Gastrocnemius medialis (tissue), 4 donors: ENCODE measurements around the gene TYW1. TPM values are rescaled to one million over a fixed set of nuclear protein-coding genes. Genes with fewer than 3 reads are reported as not detected.

ENCODE experiments used
- ATAC-seq, 2 donors: fragments of 150-250 bp; one replicate each; pipeline ENCODE4 v1.9.1; 2016
- DNase-seq, 2 donors: peaks; one replicate each; pipeline ENCODE4 v3.0.0-alpha.2; 2019
- H3K27ac ChIP-seq, 4 donors: fragments of 200-600 bp; sonication (generic); 1 replicate in 1 of 4; 2 replicates in 3 of 4; pipeline ENCODE4 v1.5.1; 2016 to 2018; ENCODE audit warnings: mild to moderate bottlenecking in 2 of 4, moderate library complexity in 1 of 4
- H3K27me3 ChIP-seq, 3 donors: fragments of 200-600 bp; sonication (generic) in 2 of 3; 1 replicate in 1 of 3; 2 replicates in 2 of 3; pipeline versions ENCODE4 v1.5.1 to v1.6.0; 2016 to 2019; ENCODE audit warnings: mild to moderate bottlenecking in 1 of 3, moderate library complexity in 1 of 3
- H3K36me3 ChIP-seq, 2 donors: fragments of 200-600 bp; sonication (generic) in 1 of 2; one replicate each; pipeline ENCODE4 v1.5.1; 2017 to 2018
- H3K4me1 ChIP-seq, 2 donors: fragments of 200-600 bp; sonication (generic) in 1 of 2; one replicate each; pipeline ENCODE4 v1.5.1; 2016 to 2017; ENCODE audit warnings: mild to moderate bottlenecking in 2 of 2
- H3K4me3 ChIP-seq, 4 donors: fragments of 200-600 bp; sonication (generic) in 3 of 4; 1 replicate in 1 of 4; 2 replicates in 3 of 4; pipeline ENCODE4 v1.5.1; 2016 to 2019; ENCODE audit warnings: mild to moderate bottlenecking in 2 of 4
- H3K9me3 ChIP-seq, 3 donors: fragments of 200-600 bp; sonication (generic) in 2 of 3; 1 replicate in 1 of 3; 2 replicates in 2 of 3; pipeline ENCODE4 v1.5.1; 2016 to 2019
- POLR2A ChIP-seq, 2 donors: fragments of 450-650 bp; IDR thresholded peaks; one replicate each; pipeline ENCODE4 v1.6.1; 2017; ENCODE audit warnings: antibody characterized with exemption in 2 of 2, mild to moderate bottlenecking in 2 of 2, moderate library complexity in 2 of 2
- in situ Hi-C, 4 donors: fragments of 200-750 bp; cut with MboI; loops; one replicate each; pipeline versions ENCODE4 v1.15.0 to v1.8.0; 2017; ENCODE audit warnings: low sequenced_read_pairs in 4 of 4
- intact Hi-C: fragments of 100-400 bp; cut with DNase I; formaldehyde crosslinking; loops from one replicate; pipeline ENCODE4 v1.15.1; 2023; ENCODE audit warnings: low total_unique reads
- total RNA-seq, 4 donors: library from RNA; depleted of rRNA; stranded (reverse); fragments of >200 nt; gene quantifications; one replicate each; pipeline versions ENCODE4 v1.1.0 to v1.2.3, GENCODE V29; 2016
- TF ChIP-seq, protein P1 (sequence below), 5 experiments: fragments of 450-650 bp in 3 of 5; fragments of 200-600 bp in 2 of 5; sonication (generic) in 2 of 5; IDR thresholded peaks in 4 of 5; conservative IDR thresholded peaks in 1 of 5; 1 replicate in 4 of 5; 2 replicates in 1 of 5; pipeline ENCODE4 v1.5.1; 2016 to 2019; ENCODE audit warnings: antibody characterized with exemption in 5 of 5, mild to moderate bottlenecking in 3 of 5, moderate library complexity in 3 of 5

TYW1 gene
- total RNA-seq, 4 donors from 2014 or later, result 15.4 to 33.8 (median 19.7) TPM

DNA sequence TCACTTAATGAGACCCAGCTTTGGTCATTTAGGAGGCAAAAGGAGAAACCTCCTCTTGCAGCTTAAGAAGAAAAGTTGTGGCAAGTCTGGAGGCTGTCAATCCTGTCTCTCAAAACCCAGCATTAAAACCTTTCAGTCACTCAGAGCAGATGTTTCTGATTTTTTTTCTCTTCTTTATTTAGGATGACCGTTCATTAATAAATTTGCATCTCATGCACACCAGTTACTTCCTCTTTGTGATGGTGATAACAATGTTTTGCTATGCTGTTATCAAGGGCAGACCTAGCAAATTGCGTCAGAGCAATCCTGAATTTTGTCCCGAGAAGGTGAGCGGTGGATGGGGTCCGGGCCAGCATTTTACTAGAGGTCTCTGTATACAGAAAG, 43.6 kb upstream of the TYW1 start:
- DNase-seq (no peak), ATAC-seq (no peak)
- in situ Hi-C loops (no loop called here), intact Hi-C loops (no loop called here)
- H3K4me3 ChIP-seq, result no peak overlapping the region
- no peaks in the 10 kb centered on the region for H3K9me3 ChIP-seq
- no peak overlapping the region for H3K27ac ChIP-seq
- H3K4me1 ChIP-seq, result no peaks in the 10 kb centered on the region
- no peaks in the 10 kb centered on the region for H3K27me3 ChIP-seq
- H3K36me3 ChIP-seq, result peaks cover 0 to 79% of the 10 kb centered on the region in 2 donors
- TF ChIP-seq, protein P1, sequence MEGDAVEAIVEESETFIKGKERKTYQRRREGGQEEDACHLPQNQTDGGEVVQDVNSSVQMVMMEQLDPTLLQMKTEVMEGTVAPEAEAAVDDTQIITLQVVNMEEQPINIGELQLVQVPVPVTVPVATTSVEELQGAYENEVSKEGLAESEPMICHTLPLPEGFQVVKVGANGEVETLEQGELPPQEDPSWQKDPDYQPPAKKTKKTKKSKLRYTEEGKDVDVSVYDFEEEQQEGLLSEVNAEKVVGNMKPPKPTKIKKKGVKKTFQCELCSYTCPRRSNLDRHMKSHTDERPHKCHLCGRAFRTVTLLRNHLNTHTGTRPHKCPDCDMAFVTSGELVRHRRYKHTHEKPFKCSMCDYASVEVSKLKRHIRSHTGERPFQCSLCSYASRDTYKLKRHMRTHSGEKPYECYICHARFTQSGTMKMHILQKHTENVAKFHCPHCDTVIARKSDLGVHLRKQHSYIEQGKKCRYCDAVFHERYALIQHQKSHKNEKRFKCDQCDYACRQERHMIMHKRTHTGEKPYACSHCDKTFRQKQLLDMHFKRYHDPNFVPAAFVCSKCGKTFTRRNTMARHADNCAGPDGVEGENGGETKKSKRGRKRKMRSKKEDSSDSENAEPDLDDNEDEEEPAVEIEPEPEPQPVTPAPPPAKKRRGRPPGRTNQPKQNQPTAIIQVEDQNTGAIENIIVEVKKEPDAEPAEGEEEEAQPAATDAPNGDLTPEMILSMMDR (IDR thresholded peaks at IDR 0.05 in 4 of 5, conservative IDR thresholded peaks at IDR 0.05 in 1 of 5), result no peak
- no peak for TF ChIP-seq POLR2A (IDR thresholded peaks at IDR 0.05)

DNA sequence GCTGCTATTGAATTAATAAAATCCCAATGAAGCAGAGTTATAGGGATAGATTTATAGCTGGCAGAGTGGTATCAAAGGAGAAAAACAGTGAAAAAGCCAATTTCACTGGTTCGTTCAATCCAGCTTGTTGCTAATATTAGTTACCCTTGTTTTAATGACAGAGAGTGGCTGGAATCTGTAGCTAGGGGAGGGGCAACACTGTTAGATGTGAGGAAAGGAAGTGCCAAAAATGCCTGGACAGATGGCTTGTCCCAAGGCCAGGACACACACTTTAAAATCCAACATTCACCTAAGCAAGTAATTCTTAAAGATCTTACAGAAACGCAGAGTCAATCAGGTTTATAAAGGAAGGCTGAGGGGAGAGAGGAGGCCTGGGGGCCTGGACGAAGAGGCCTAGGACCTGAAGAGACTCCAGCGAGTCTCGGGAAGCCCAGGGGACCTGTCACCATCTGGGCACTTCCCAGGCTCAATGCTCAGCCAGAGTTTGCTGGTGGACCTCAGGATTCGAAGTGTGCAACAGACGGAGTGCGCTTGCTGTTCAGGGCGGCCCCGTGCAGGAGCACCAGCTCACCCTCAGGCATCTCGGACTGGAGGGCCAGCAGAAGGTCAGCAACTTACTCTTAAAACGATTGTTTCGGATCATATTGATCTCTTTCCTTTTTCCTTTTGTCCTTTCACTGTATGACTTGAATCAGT, 38.9 kb upstream of the TYW1 start:
- no peaks in the 10 kb centered on the region for H3K4me1 ChIP-seq
- in situ Hi-C loops, result no loop called here
- H3K27me3 ChIP-seq, result no peaks in the 10 kb centered on the region
- DNase-seq (no peak), ATAC-seq (no peak)
- peaks cover 0 to 60% of the 10 kb centered on the region in 2 donors for H3K36me3 ChIP-seq
- H3K4me3 ChIP-seq, result no peak overlapping the region
- H3K27ac ChIP-seq, result no peak overlapping the region
- intact Hi-C loops, result no loop called here
- H3K9me3 ChIP-seq, result no peaks in the 10 kb centered on the region
- no peak for TF ChIP-seq POLR2A (IDR thresholded peaks at IDR 0.05)
- TF ChIP-seq, protein P1 (IDR thresholded peaks at IDR 0.05 in 4 of 5, conservative IDR thresholded peaks at IDR 0.05 in 1 of 5), result no peak

DNA sequence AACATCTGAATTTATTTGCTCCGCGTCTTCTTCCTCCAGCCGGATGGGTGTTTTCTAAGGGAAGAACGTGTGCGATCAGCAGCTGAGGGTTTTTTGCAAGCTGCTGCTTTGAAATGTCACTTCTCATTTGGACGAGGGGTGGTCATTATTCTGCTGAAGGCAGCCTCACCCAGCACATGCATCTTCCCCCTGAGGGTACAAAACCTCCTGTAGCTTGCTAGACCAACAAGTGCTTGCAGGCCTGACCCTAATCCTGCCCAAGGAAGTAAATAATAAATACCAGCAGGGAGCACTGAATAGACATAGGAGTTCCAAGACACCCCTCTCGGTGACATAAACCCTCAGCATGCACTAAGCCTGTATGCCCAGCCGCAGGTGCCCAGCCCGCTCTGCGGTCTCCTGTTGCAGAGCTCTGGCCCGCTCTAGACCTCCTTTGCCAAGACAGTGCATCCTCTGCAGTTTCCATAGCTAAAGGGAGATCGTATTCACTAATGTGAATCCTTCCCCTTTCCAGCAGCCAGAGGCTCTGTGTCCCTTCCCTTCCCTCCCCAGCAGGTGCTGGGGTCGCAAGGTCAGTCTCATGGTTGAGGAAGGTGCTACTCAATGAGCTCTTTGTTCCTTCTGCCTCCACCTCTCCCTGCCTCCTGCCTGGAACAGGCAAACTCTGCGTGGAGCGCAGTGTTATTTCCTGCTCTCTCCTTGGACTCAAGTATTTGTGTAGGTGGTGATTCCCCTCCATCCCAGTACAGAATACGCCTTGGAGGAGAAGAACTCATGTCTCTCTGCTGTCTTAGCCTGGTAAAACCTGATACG, 37.9 kb upstream of the TYW1 start:
- peaks cover 0 to 51% of the 10 kb centered on the region in 2 donors for H3K36me3 ChIP-seq
- H3K27me3 ChIP-seq, result no peaks in the 10 kb centered on the region
- intact Hi-C loops, result no loop called here
- TF ChIP-seq POLR2A (IDR thresholded peaks at IDR 0.05), result no peak
- TF ChIP-seq, protein P1 (IDR thresholded peaks at IDR 0.05 in 4 of 5, conservative IDR thresholded peaks at IDR 0.05 in 1 of 5), result no peak
- in situ Hi-C loops, result no loop called here
- H3K4me3 ChIP-seq, result no peak overlapping the region
- H3K9me3 ChIP-seq, result no peaks in the 10 kb centered on the region
- no peak overlapping the region for H3K27ac ChIP-seq
- ATAC-seq, result no peak
- no peaks in the 10 kb centered on the region for H3K4me1 ChIP-seq
- no peak for DNase-seq

DNA sequence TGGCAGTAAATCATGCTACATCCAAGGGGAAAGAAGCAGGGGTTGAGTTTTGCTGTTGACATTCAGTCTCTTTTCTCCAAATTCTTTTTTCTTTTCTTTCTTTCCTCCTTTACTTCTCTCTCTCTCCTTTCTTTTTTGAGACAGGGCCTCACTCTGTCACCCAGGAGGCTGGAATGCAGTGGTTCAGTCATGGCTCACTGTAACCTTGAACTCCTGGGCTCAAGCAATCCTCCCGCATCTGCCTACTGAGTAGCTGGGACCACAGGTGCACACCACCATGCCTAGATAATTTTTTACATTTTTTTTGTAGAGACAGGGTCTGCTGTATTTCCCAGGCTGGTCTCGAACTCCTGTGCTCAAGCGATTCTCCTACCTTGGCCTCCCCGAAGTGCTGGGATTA, 36.4 kb upstream of the TYW1 start:
- DNase-seq (no peak), ATAC-seq (no peak)
- in situ Hi-C loops, result no loop called here
- no peaks in the 10 kb centered on the region for H3K27me3 ChIP-seq
- peaks cover 0 to 47% of the 10 kb centered on the region in 2 donors for H3K36me3 ChIP-seq
- no peaks in the 10 kb centered on the region for H3K4me1 ChIP-seq
- TF ChIP-seq, protein P1 (IDR thresholded peaks at IDR 0.05 in 4 of 5, conservative IDR thresholded peaks at IDR 0.05 in 1 of 5), result no peak
- TF ChIP-seq POLR2A (IDR thresholded peaks at IDR 0.05), result no peak
- intact Hi-C loops, result no loop called here
- no peak overlapping the region for H3K4me3 ChIP-seq
- no peak overlapping the region for H3K27ac ChIP-seq
- no peaks in the 10 kb centered on the region for H3K9me3 ChIP-seq
